GM12875 (cell line): ENCODE data around the gene SORBS1.

Source experiments
- H3K4me3 ChIP-seq: one replicate; pipeline ENCODE4 v1.5.1; 2011; ENCODE audit warnings: low read depth, low read length, control low read depth
- CTCF ChIP-seq: IDR thresholded peaks from 2 replicates; pipeline ENCODE4 v1.5.1; 2011; ENCODE audit warnings: low read depth, mild to moderate bottlenecking, control low read depth, inconsistent platforms, low read length, moderate library complexity, borderline replicate concordance; ENCODE audit not compliant: insufficient read depth

The SORBS1 gene

GRCh38 chr10:95388109-95388471, 173.1 kb downstream of the SORBS1 start:
- no peak overlapping the region for H3K4me3 ChIP-seq
- TF ChIP-seq CTCF = no peak

GRCh38 chr10:95384011-95384704, 177.0 kb downstream of the SORBS1 start:
- no peak for TF ChIP-seq CTCF
- H3K4me3 ChIP-seq = no peak overlapping the region

GRCh38 chr10:95382596-95382995, 178.6 kb downstream of the SORBS1 start:
- no peak overlapping the region for H3K4me3 ChIP-seq
- TF ChIP-seq CTCF = no peak

GRCh38 chr10:95382174-95382573, 179.0 kb downstream of the SORBS1 start:
- no peak overlapping the region for H3K4me3 ChIP-seq
- no peak for TF ChIP-seq CTCF

- no peak for TF ChIP-seq CTCF
- H3K4me3 ChIP-seq = no peak overlapping the region
Measured at GRCh38 chr10:95377950-95378349, 183.2 kb downstream of the SORBS1 start.

- H3K4me3 ChIP-seq = no peak overlapping the region
- TF ChIP-seq CTCF = no peak
Measured at GRCh38 chr10:95375418-95375817, 185.8 kb downstream of the SORBS1 start.

- TF ChIP-seq CTCF = peak; percentile 87
- no peak overlapping the region for H3K4me3 ChIP-seq
Measured at GRCh38 chr10:95374597-95375209, 186.5 kb downstream of the SORBS1 start.
